ENCODE measurements around the gene TNIK.

DNA sequence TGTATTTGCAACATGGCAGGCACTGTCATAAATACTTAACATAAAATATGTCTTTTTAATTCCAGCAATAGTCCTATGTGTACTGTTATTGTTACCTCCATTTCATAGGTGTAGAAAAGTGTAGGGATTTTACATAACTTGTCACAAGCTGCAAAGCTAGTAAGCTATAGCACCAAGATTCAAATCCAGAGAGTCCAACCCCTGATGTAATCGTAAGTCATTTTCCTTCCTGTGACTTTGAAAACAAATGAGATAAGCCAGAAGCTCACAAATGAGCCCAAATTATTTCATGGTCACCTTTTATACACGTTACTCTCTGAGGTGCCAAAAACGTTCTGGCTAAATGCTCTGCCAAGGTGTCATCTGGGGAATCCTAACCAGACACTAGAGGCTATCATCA, 23.8 kb downstream of the TNIK start:
- TF ChIP-seq CTCF (IDR thresholded peaks at IDR 0.05 in 8 of 11, conservative IDR thresholded peaks at IDR 0.05 in 3 of 11), result no peak
- no peak for TF ChIP-seq POLR2AphosphoS5 (IDR thresholded peaks at IDR 0.05)
- no peak for TF ChIP-seq POLR2A (IDR thresholded peaks at IDR 0.05)
